GM19324 (cell line): ENCODE measurements around the gene C11orf58.

Experiments
- ATAC-seq: cut with Tn5 transposase; IDR thresholded peaks from one replicate; pipeline ENCODE4 v1.9.1; 2021; ENCODE audit warnings: mild to moderate bottlenecking, moderate library complexity; ENCODE audit not compliant: unreplicated experiment, low FRiP score

The C11orf58 gene

GRCh38 chr11:16799221-16799620 is 60.8 kb downstream of the C11orf58 start:
- ATAC-seq: no peak

- no peak for ATAC-seq
Observed at GRCh38 chr11:16799890-16800289, 61.4 kb downstream of the C11orf58 start.

GRCh38 chr11:16800382-16800781 is 61.9 kb downstream of the C11orf58 start:
- no peak for ATAC-seq

GRCh38 chr11:16801288-16801980 is 63.0 kb downstream of the C11orf58 start:
- ATAC-seq: no peak

GRCh38 chr11:16804104-16804947 is 65.9 kb downstream of the C11orf58 start:
- no peak for ATAC-seq

- no peak for ATAC-seq
Observed at GRCh38 chr11:16805938-16806337, 67.5 kb downstream of the C11orf58 start.

GRCh38 chr11:16806791-16807190 is 68.3 kb downstream of the C11orf58 start:
- ATAC-seq: no peak

- no peak for ATAC-seq
Observed at GRCh38 chr11:16807306-16807705, 68.9 kb downstream of the C11orf58 start.
